Measurements from ENCODE around the gene STK38L.

GRCh38 chr12:27351476-27351875 lies 107.4 kb downstream of the STK38L start:
- TF ChIP-seq ZNF791 (tag by site-specific recombination; IDR thresholded peaks at IDR 0.05) (no peak), ZNF645 (tag by site-specific recombination; IDR thresholded peaks at IDR 0.05) (no peak), ZNF558 (tag by site-specific recombination; IDR thresholded peaks at IDR 0.05) (no peak), SP2 (tag by site-specific recombination; IDR thresholded peaks at IDR 0.05) (no peak), REST (tag by site-specific recombination; IDR thresholded peaks at IDR 0.05) (no peak), ZFP37 (tag by site-specific recombination; IDR thresholded peaks at IDR 0.05) (no peak), ZFP3 (tag by site-specific recombination; IDR thresholded peaks at IDR 0.05; ENCODE audit: low read depth) (no peak), ZNF626 (tag by site-specific recombination; IDR thresholded peaks at IDR 0.05) (no peak), ZNF692 (tag by site-specific recombination; IDR thresholded peaks at IDR 0.05) (no peak)
- TF ChIP-seq, protein P1, sequence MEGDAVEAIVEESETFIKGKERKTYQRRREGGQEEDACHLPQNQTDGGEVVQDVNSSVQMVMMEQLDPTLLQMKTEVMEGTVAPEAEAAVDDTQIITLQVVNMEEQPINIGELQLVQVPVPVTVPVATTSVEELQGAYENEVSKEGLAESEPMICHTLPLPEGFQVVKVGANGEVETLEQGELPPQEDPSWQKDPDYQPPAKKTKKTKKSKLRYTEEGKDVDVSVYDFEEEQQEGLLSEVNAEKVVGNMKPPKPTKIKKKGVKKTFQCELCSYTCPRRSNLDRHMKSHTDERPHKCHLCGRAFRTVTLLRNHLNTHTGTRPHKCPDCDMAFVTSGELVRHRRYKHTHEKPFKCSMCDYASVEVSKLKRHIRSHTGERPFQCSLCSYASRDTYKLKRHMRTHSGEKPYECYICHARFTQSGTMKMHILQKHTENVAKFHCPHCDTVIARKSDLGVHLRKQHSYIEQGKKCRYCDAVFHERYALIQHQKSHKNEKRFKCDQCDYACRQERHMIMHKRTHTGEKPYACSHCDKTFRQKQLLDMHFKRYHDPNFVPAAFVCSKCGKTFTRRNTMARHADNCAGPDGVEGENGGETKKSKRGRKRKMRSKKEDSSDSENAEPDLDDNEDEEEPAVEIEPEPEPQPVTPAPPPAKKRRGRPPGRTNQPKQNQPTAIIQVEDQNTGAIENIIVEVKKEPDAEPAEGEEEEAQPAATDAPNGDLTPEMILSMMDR (tag by site-specific recombination; IDR thresholded peaks at IDR 0.05), result no peak
